Panc1 (cell line): ENCODE results near the gene SPATA46. TPM values are rescaled to one million over a fixed set of nuclear protein-coding genes. Genes with fewer than 3 reads are reported as not detected.

ENCODE experiments used
- ATAC-seq: fragments of 200-7000 bp; cut with Tn5 transposase; 2 replicates; pipeline ENCODE4 v1.9.1; 2020; ENCODE audit warnings: mild to moderate bottlenecking, moderate library complexity
- BruUV-seq: library from RNA; stranded (reverse); fragments of 400-500 nt; replicated peaks from 2 replicates; lab custom pipeline; 2021; lab: Mats Ljungman, UMichigan
- CTCF ChIA-PET: fragments of 300-600 bp; sonication (Branson Sonifier 250); formaldehyde crosslinking; loops from one replicate; lab custom pipeline; 2022; ENCODE audit warnings: antibody characterized with exemption; lab: Charles Lee
- POLR2A ChIA-PET: fragments of 300-600 bp; sonication (Branson Sonifier 250); formaldehyde crosslinking; loops from one replicate; lab custom pipeline; 2022; ENCODE audit warnings: antibody characterized with exemption; lab: Charles Lee
- DNase-seq: peaks from one replicate; pipeline ENCODE4 v3.0.0-alpha.2; 2010; ENCODE audit warnings: low read depth, low spot score
- H3K27ac ChIP-seq: 2 replicates; pipeline ENCODE4 v1.5.1; 2011; ENCODE audit warnings: mild to moderate bottlenecking, low read length, inconsistent platforms
- H3K27me3 ChIP-seq: fragments of 200-500 bp; sonication (Bioruptor generic); 2 replicates; pipeline ENCODE4 v1.6.0; 2014; ENCODE audit warnings: low read length, inconsistent platforms; ENCODE audit not compliant: control insufficient read depth, insufficient read depth
- H3K36me3 ChIP-seq: fragments of 200-500 bp; sonication (Bioruptor generic); 2 replicates; pipeline ENCODE4 v1.5.1; 2014; ENCODE audit warnings: inconsistent platforms, mild to moderate bottlenecking, low read length, moderate library complexity; ENCODE audit not compliant: control insufficient read depth, insufficient read depth
- H3K4me1 ChIP-seq: 2 replicates; pipeline ENCODE4 v1.5.1; 2011; ENCODE audit warnings: inconsistent platforms, mild to moderate bottlenecking, low read length, moderate library complexity; ENCODE audit not compliant: control insufficient read depth, insufficient read depth
- H3K4me3 ChIP-seq, 2 experiments: 2 replicates each; pipeline ENCODE4 v1.5.1; 2011 to 2012; ENCODE audit warnings: low read depth in 2 of 2, low read length in 2 of 2, mild to moderate bottlenecking in 2 of 2, inconsistent platforms in 1 of 2, moderate library complexity in 1 of 2
- H3K9me3 ChIP-seq: fragments of 200-500 bp; sonication (Bioruptor generic); 2 replicates; pipeline ENCODE4 v1.5.1; 2014; ENCODE audit warnings: low read depth, mild to moderate bottlenecking, inconsistent platforms, low read length, moderate library complexity; ENCODE audit not compliant: control insufficient read depth, insufficient read depth
- CTCF ChIP-seq: fragments of 450-650 bp; IDR thresholded peaks from 2 replicates; pipeline ENCODE4 v1.5.1; 2017; ENCODE audit warnings: mild to moderate bottlenecking
- REST ChIP-seq, 2 experiments: IDR thresholded peaks; 2 replicates each; pipeline ENCODE4 v1.6.1; 2011 to 2012; ENCODE audit warnings: low read depth in 2 of 2, control low read depth in 1 of 2, low read length in 1 of 2, mild to moderate bottlenecking in 1 of 2, moderate library complexity in 1 of 2; ENCODE audit not compliant: insufficient read depth in 1 of 2
- SIN3A ChIP-seq: IDR thresholded peaks from 2 replicates; pipeline ENCODE4 v1.6.1; 2012; ENCODE audit warnings: low read depth, mild to moderate bottlenecking, low read length, moderate library complexity, borderline replicate concordance; ENCODE audit not compliant: insufficient read depth
- TCF7L2 ChIP-seq: IDR thresholded peaks from 2 replicates; pipeline ENCODE4 v1.6.1; 2011; ENCODE audit warnings: mild to moderate bottlenecking, low read depth, low read length, inconsistent platforms
- in situ Hi-C: cut with HindIII; loops from 2 replicates; pipeline ENCODE4 v1.10.0; 2016; ENCODE audit warnings: low sequenced_read_pairs, low pct_unique_long_range_greater_than_20kb
- intact Hi-C: fragments of 100-400 bp; cut with micrococcal nuclease; formaldehyde crosslinking; loops from one replicate; pipeline ENCODE4 v1.10.0; 2022; ENCODE audit not compliant: unreplicated experiment
- total RNA-seq: library from RNA; stranded (reverse); gene quantifications from one replicate; pipeline ENCODE4 v1.2.1, GENCODE V29; 2021; ENCODE audit not compliant: unreplicated experiment

Gene SPATA46
- total RNA-seq, 1 experiment from 2014 or later, result not detected

GRCh38 chr1:162396201-162396906, 19.7 kb upstream of the SPATA46 start:
- ChIA-PET CTCF (no interaction called here), POLR2A (no interaction called here)
- Histone ChIP-seq H3K36me3 (no peaks in the 10 kb centered on the region; the same call in 1 of the 2 replicates), H3K4me3 (no peak overlapping the region), H3K27ac (no peak overlapping the region), H3K9me3 (no peaks in the 10 kb centered on the region), H3K4me1 (peaks cover 6% of the 10 kb centered on the region), H3K27me3 (peaks cover 8% of the 10 kb centered on the region; the same call in 1 of the 2 replicates)
- no peak for DNase-seq
- in situ Hi-C loops, result no loop called here
- BruUV-seq, result no TSS peak
- no peak for ATAC-seq
- no peak for TF ChIP-seq REST (IDR thresholded peaks at IDR 0.05; ENCODE audit: insufficient read depth in 1 of 2, low read depth in 2 of 2, low read length in 1 of 2)
- TF ChIP-seq TCF7L2, result no peak
- TF ChIP-seq SIN3A, result no peak
- intact Hi-C loops, result loop anchor here (10.0 kb wide), 1 partner anchor 632 kb away; the partner anchor contains the start of gene ATF6

GRCh38 chr1:162391790-162392563, 15.3 kb upstream of the SPATA46 start:
- Histone ChIP-seq H3K27ac (peak overlapping the region; percentile 76), H3K27me3 (peaks cover 8% of the 10 kb centered on the region; the same call in 1 of the 2 replicates), H3K36me3 (no peaks in the 10 kb centered on the region; the same call in 1 of the 2 replicates), H3K4me3 (no peak overlapping the region), H3K4me1 (peaks cover 22% of the 10 kb centered on the region), H3K9me3 (no peaks in the 10 kb centered on the region)
- BruUV-seq, result no TSS peak
- CTCF ChIA-PET, result interaction anchor here (0.6 to 0.9 kb wide), 5 partner anchors 10 to 598 kb away, joined by 3 to 9 read pairs (median 3); no protein-coding TSS in a partner anchor
- DNase-seq, result peak; percentile 22
- in situ Hi-C loops, result no loop called here
- ATAC-seq, result peak; percentile 66
- TF ChIP-seq CTCF, result peak; percentile 86
- no peak for TF ChIP-seq REST (IDR thresholded peaks at IDR 0.05; ENCODE audit: insufficient read depth in 1 of 2, low read depth in 2 of 2, low read length in 1 of 2)
- intact Hi-C loops, result loop anchor here (1.0 to 10.0 kb wide), 2 partner anchors 337 to 627 kb away; partner anchors contain the start of gene ATF6
- POLR2A ChIA-PET, result no interaction called here
